ENCODE results near the gene ZC2HC1C. TPM values are rescaled to one million over a fixed set of nuclear protein-coding genes. Genes with fewer than 3 reads are reported as not detected.

ZC2HC1C gene
- total and polyA plus RNA-seq, 9 of the 15 experiments (the other 6 are each of a cell fraction or from before 2014, with no cell fraction given): 6.3 to 9.2 (median 7.7) TPM

GRCh38 chr14:75050852-75051555 lies 18.4 kb upstream of the ZC2HC1C start, which contains the start of gene MLH3 (continued):
- no peak for TF ChIP-seq SPI1 (IDR thresholded peaks at IDR 0.05; ENCODE audit: borderline replicate concordance, low read depth, low read length)

- Histone ChIP-seq H3K4me1 (replicated peaks in 1 of 2; ENCODE audit: control insufficient read depth in 2 of 2, insufficient read depth in 2 of 2, low read length in 2 of 2) (peaks cover 0 to 9% of the 10 kb centered on the region in 2 experiments; a peak in 4 of 5 replicates), H3K4me3 (peak overlapping the region; percentile 53), H3K9me1 (ENCODE audit: control insufficient read depth, insufficient read depth, low read length) (no peaks in the 10 kb centered on the region), H3K27ac (ENCODE audit: extremely low read depth, low read depth, low read length) (peak overlapping the region; percentile 82; the same call in 1 of the 3 replicates), H3K36me3 (ENCODE audit: control insufficient read depth, insufficient read depth, low read length) (peaks cover 8% of the 10 kb centered on the region; the same call in 2 of the 3 replicates), H3K9ac (ENCODE audit: insufficient read depth in 1 of 2, low read depth in 2 of 2, low read length in 2 of 2) (peak overlapping the region; percentile 69 to 95; a peak in 3 of 4 replicates), H3K27me3 (ENCODE audit: control insufficient read depth in 2 of 2, insufficient read depth in 2 of 2, low read length in 2 of 2) (no peaks in the 10 kb centered on the region), H3K79me2 (ENCODE audit: control insufficient read depth, insufficient read depth, low read length) (peaks cover 22% of the 10 kb centered on the region), H2AFZ (ENCODE audit: low read depth, low read length) (peak overlapping the region; percentile 87), H3K9me3 (replicated peaks; ENCODE audit: control insufficient read depth, insufficient read depth, low read depth, low read length) (no peaks in the 10 kb centered on the region), H4K20me1 (replicated peaks; ENCODE audit: control insufficient read depth, insufficient read depth, low read length) (no peaks in the 10 kb centered on the region), H3K4me2 (ENCODE audit: insufficient read depth, low read length) (peak overlapping the region; percentile 80; the same call in 1 of the 2 replicates)
- ChIA-PET POLR2A (interaction anchor here (1.2 to 1.3 kb wide), 2 partner anchors 13 to 18 kb away, joined by 3 to 7 read pairs; partner anchors contain the start of genes ACYP1 and ZC2HC1C), CTCF (ENCODE audit: low intra/inter-chr PET ratio) (no interaction called here)
- intact Hi-C loops (cut with micrococcal nuclease) (no loop called here), in situ Hi-C loops (cut with MboI) (no loop called here)
- no TSS peak for BruUV-seq (replicated peaks)
- DNase-seq (ENCODE audit: extremely low read depth in 1 of 4, low spot score in 3 of 4) (no peak), ATAC-seq (no peak), FAIRE-seq (no peak)
- WGBS (ENCODE audit: insufficient coverage, low coverage, missing lambda C conversion rate): 33% methylated on average over 3 of the region's 5 CpGs
- TF ChIP-seq NFIC (IDR thresholded peaks at IDR 0.05) (0 out of 2 replicates have a peak, but pooled peaks have one; percentile 7), HDAC1 (IDR thresholded peaks at IDR 0.05) (0 out of 4 replicates have a peak, but pooled peaks of 1 of the 2 experiments have one; percentile 2), ZKSCAN3 (CRISPR knock-in tag; IDR thresholded peaks at IDR 0.05) (no peak), CEBPZ (IDR thresholded peaks at IDR 0.05; ENCODE audit: borderline replicate concordance, low read depth, low read length) (no peak), TRIM24 (IDR thresholded peaks at IDR 0.05) (0 out of 4 replicates have a peak, but pooled peaks of 1 of the 2 experiments have one; percentile 7), L3MBTL2 (IDR thresholded peaks at IDR 0.05) (0 out of 2 replicates have a peak, but pooled peaks have one; percentile 3)
- TF ChIP-seq, protein P1, sequence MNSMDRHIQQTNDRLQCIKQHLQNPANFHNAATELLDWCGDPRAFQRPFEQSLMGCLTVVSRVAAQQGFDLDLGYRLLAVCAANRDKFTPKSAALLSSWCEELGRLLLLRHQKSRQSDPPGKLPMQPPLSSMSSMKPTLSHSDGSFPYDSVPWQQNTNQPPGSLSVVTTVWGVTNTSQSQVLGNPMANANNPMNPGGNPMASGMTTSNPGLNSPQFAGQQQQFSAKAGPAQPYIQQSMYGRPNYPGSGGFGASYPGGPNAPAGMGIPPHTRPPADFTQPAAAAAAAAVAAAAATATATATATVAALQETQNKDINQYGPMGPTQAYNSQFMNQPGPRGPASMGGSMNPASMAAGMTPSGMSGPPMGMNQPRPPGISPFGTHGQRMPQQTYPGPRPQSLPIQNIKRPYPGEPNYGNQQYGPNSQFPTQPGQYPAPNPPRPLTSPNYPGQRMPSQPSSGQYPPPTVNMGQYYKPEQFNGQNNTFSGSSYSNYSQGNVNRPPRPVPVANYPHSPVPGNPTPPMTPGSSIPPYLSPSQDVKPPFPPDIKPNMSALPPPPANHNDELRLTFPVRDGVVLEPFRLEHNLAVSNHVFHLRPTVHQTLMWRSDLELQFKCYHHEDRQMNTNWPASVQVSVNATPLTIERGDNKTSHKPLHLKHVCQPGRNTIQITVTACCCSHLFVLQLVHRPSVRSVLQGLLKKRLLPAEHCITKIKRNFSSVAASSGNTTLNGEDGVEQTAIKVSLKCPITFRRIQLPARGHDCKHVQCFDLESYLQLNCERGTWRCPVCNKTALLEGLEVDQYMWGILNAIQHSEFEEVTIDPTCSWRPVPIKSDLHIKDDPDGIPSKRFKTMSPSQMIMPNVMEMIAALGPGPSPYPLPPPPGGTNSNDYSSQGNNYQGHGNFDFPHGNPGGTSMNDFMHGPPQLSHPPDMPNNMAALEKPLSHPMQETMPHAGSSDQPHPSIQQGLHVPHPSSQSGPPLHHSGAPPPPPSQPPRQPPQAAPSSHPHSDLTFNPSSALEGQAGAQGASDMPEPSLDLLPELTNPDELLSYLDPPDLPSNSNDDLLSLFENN (IDR thresholded peaks at IDR 0.05; ENCODE audit: low read depth in 2 of 2, low read length in 2 of 2): no peak
These were observed 17.9 kb upstream of the ZC2HC1C start for GRCh38 chr14:75051556-75051899.

Measured in K562 (cell line).